HCT116 (cell line): Measurements from ENCODE around the gene POMGNT1. TPM values are rescaled to one million over a fixed set of nuclear protein-coding genes. Genes with fewer than 3 reads are reported as not detected.

Experiments
- ATAC-seq: fragments of 200-7000 bp; cut with Tn5 transposase; 2 replicates; pipeline ENCODE4 v1.9.1; 2020; ENCODE audit warnings: mild to moderate bottlenecking, moderate library complexity
- BruUV-seq: library from RNA; stranded (reverse); fragments of 400-500 nt; replicated peaks from 2 replicates; lab custom pipeline; 2021; lab: Mats Ljungman, UMichigan
- CTCF ChIA-PET: fragments of 300-600 bp; sonication (Branson Sonifier 250); formaldehyde crosslinking; loops from one replicate; lab custom pipeline; 2021; ENCODE audit warnings: antibody characterized with exemption; lab: Charles Lee
- POLR2A ChIA-PET: fragments of 300-600, 350-600 bp; sonication (Branson Sonifier 250); formaldehyde crosslinking; loops from one replicate; lab custom pipeline; 2021; ENCODE audit warnings: antibody characterized with exemption; lab: Charles Lee
- RAD21 ChIA-PET, 2 experiments: fragments of 300-600 bp; sonication (Branson Sonifier 250); formaldehyde crosslinking; loops; one replicate each; lab custom pipeline; 2023; ENCODE audit warnings: low total read pairs in 2 of 2; ENCODE audit not compliant: uncharacterized antibody in 2 of 2, unreplicated experiment in 2 of 2, low non-redundant PET in 1 of 2; lab: Charles Lee
- DNase-seq: peaks from one replicate; pipeline ENCODE4 v3.0.0-alpha.2; 2010; ENCODE audit warnings: low read depth, low spot score
- H2AFZ ChIP-seq: fragments of 200-600 bp; shearing (Covaris generic), sonication (generic); 2 replicates; pipeline ENCODE4 v1.6.1; 2017; ENCODE audit warnings: low read depth, mixed run types, mixed read lengths, antibody characterized with exemption, low read length; ENCODE audit not compliant: poor library complexity, severe bottlenecking
- H3K27ac ChIP-seq: 2 replicates; pipeline ENCODE4 v1.5.1; 2012; ENCODE audit warnings: low read depth, low read length
- H3K27me3 ChIP-seq: fragments of 200-600 bp; sonication (generic); 2 replicates; pipeline ENCODE4 v1.6.1; 2016; ENCODE audit warnings: mixed run types, low read length, mixed read lengths; ENCODE audit not compliant: insufficient read depth
- H3K36me3 ChIP-seq, 2 experiments: fragments of 200-500 bp in 1 of 2; fragments of 200-600 bp in 1 of 2; sonication (Bioruptor generic) in 1 of 2; sonication (generic) in 1 of 2; 2 replicates each; pipeline versions ENCODE4 v1.5.1 to v1.6.1; 2014 to 2016; ENCODE audit warnings: low read length in 2 of 2, inconsistent platforms in 1 of 2, mixed read lengths in 1 of 2, mixed run types in 1 of 2; ENCODE audit not compliant: insufficient read depth in 2 of 2, control insufficient read depth in 1 of 2
- H3K4me1 ChIP-seq, 2 experiments: fragments of 200-600 bp in 1 of 2; sonication (generic) in 1 of 2; 2 replicates each; pipeline versions ENCODE4 v1.5.1 to v1.6.1; 2012 to 2017; ENCODE audit warnings: low read length in 2 of 2, inconsistent platforms in 1 of 2, mild to moderate bottlenecking in 1 of 2, mixed read lengths in 1 of 2, mixed run types in 1 of 2, moderate library complexity in 1 of 2; ENCODE audit not compliant: insufficient read depth in 2 of 2, control insufficient read depth in 1 of 2
- H3K4me2 ChIP-seq: fragments of 200-600 bp; sonication (generic); 2 replicates; pipeline ENCODE4 v1.6.1; 2017; ENCODE audit warnings: mixed run types, low read length, mixed read lengths
- H3K4me3 ChIP-seq, 2 experiments: fragments of 200-600 bp in 1 of 2; sonication (generic) in 1 of 2; replicated peaks in 1 of 2; 2 replicates each; pipeline ENCODE4 v1.5.1; 2011 to 2016; ENCODE audit warnings: low read length in 2 of 2, control low read depth in 1 of 2, low read depth in 1 of 2, mild to moderate bottlenecking in 1 of 2, mixed read lengths in 1 of 2, mixed run types in 1 of 2
- H3K79me2 ChIP-seq: fragments of 200-600 bp; sonication (generic); 2 replicates; pipeline ENCODE4 v1.6.1; 2017; ENCODE audit warnings: mild to moderate bottlenecking, mixed run types, low read length, moderate library complexity, mixed read lengths; ENCODE audit not compliant: insufficient read depth
- H3K9ac ChIP-seq: fragments of 200-600 bp; sonication (generic); 2 replicates; pipeline ENCODE4 v1.6.1; 2016; ENCODE audit warnings: low read length, mixed read lengths
- H3K9me2 ChIP-seq: fragments of 200-600 bp; sonication (generic), shearing (Covaris generic); 2 replicates; pipeline ENCODE4 v1.6.1; 2017; ENCODE audit warnings: mixed run types, mild to moderate bottlenecking, moderate library complexity; ENCODE audit not compliant: insufficient read depth
- H3K9me3 ChIP-seq, 2 experiments: fragments of 200-500 bp in 1 of 2; fragments of 200-600 bp in 1 of 2; sonication (Bioruptor generic) in 1 of 2; sonication (generic) in 1 of 2; 2 replicates each; pipeline ENCODE4 v1.6.1; 2014 to 2017; ENCODE audit warnings: low read length in 2 of 2, mixed read lengths in 2 of 2, inconsistent platforms in 1 of 2, low read depth in 1 of 2, mild to moderate bottlenecking in 1 of 2, mixed run types in 1 of 2, moderate library complexity in 1 of 2; ENCODE audit not compliant: control insufficient read depth in 1 of 2, insufficient read depth in 1 of 2
- H4K20me1 ChIP-seq: fragments of 200-600 bp; sonication (generic), shearing (Covaris generic); 2 replicates; pipeline ENCODE4 v1.6.1; 2017; ENCODE audit warnings: mixed run types, mild to moderate bottlenecking, moderate library complexity; ENCODE audit not compliant: insufficient read depth
- CBX3 ChIP-seq: IDR thresholded peaks from 2 replicates; pipeline ENCODE4 v1.6.1; 2012; ENCODE audit warnings: low read depth
- EGR1 ChIP-seq: IDR thresholded peaks from 2 replicates; pipeline ENCODE4 v1.6.1; 2012; ENCODE audit warnings: low read depth
- ELF1 ChIP-seq: IDR thresholded peaks from 2 replicates; pipeline ENCODE4 v1.6.1; 2012; ENCODE audit warnings: low read depth, borderline replicate concordance
- EZH2 ChIP-seq: fragments of 200-600 bp; sonication (generic); IDR thresholded peaks from 2 replicates; pipeline ENCODE4 v1.6.1; 2017; ENCODE audit warnings: antibody characterized with exemption, mixed run types
- EZH2phosphoT487 ChIP-seq: fragments of 200-600 bp; IDR thresholded peaks from 2 replicates; pipeline ENCODE4 v1.6.1; 2018; ENCODE audit warnings: antibody characterized with exemption, borderline replicate concordance
- JUND ChIP-seq: IDR thresholded peaks from 2 replicates; pipeline ENCODE4 v1.6.1; 2012
- POLR2A ChIP-seq: IDR thresholded peaks from 2 replicates; pipeline ENCODE4 v1.7.0; 2011; ENCODE audit warnings: borderline replicate concordance; ENCODE audit not compliant: insufficient read depth, insufficient read length; ENCODE audit errors: extremely low read depth
- RAD21 ChIP-seq: IDR thresholded peaks from 2 replicates; pipeline ENCODE4 v1.6.1; 2012; ENCODE audit warnings: low read depth, mild to moderate bottlenecking
- SP1 ChIP-seq: IDR thresholded peaks from 2 replicates; pipeline ENCODE4 v1.6.1; 2012; ENCODE audit warnings: low read depth
- SRF ChIP-seq: IDR thresholded peaks from 2 replicates; pipeline ENCODE4 v1.6.1; 2012; ENCODE audit warnings: low read depth
- TCF7L2 ChIP-seq: IDR thresholded peaks from 2 replicates; pipeline ENCODE4 v1.7.0; 2011; ENCODE audit warnings: borderline replicate concordance, inconsistent platforms; ENCODE audit not compliant: insufficient read depth, insufficient read length; ENCODE audit errors: extremely low read depth
- YY1 ChIP-seq: IDR thresholded peaks from 2 replicates; pipeline ENCODE4 v1.6.1; 2011; ENCODE audit warnings: low read length, low read depth, moderate library complexity, mild to moderate bottlenecking; ENCODE audit not compliant: insufficient replicate concordance; ENCODE audit errors: extremely low read depth
- ZFX ChIP-seq: fragments of 450-650 bp; IDR thresholded peaks from 2 replicates; pipeline ENCODE4 v1.6.1; 2017
- ZNF274 ChIP-seq: fragments of 200-500 bp; sonication (Bioruptor generic); IDR thresholded peaks from 2 replicates; pipeline ENCODE4 v1.6.1; 2014; ENCODE audit warnings: mild to moderate bottlenecking, low read depth, low read length, inconsistent platforms
- intact Hi-C: fragments of 100-400 bp; cut with micrococcal nuclease; formaldehyde crosslinking; loops from 2 replicates; pipeline ENCODE4 v1.10.0; 2022
- total RNA-seq: library from RNA; stranded (reverse); gene quantifications from one replicate; pipeline ENCODE4 v1.2.1, GENCODE V29; 2021; ENCODE audit not compliant: unreplicated experiment
- TF ChIP-seq, protein P1 (sequence below): IDR thresholded peaks from 2 replicates; pipeline ENCODE4 v1.6.1; 2012; ENCODE audit warnings: low read depth
- TF ChIP-seq, protein P2 (sequence below): IDR thresholded peaks from 2 replicates; pipeline ENCODE4 v1.6.1; 2011; ENCODE audit warnings: mild to moderate bottlenecking, low read length, moderate library complexity; ENCODE audit not compliant: insufficient replicate concordance; ENCODE audit errors: extremely low read depth
- TF ChIP-seq, protein P3 (sequence below), 3 experiments: fragments of 200-600 bp in 1 of 3; sonication (generic) in 1 of 3; IDR thresholded peaks in 2 of 3; conservative IDR thresholded peaks in 1 of 3; 2 replicates each; pipeline ENCODE4 v1.5.1; 2012 to 2017; ENCODE audit warnings: low read depth in 2 of 3, low read length in 2 of 3, antibody characterized with exemption in 1 of 3, borderline replicate concordance in 1 of 3, control low read depth in 1 of 3, mild to moderate bottlenecking in 1 of 3, mixed read lengths in 1 of 3, mixed run types in 1 of 3, moderate library complexity in 1 of 3; ENCODE audit not compliant: insufficient read depth in 1 of 3
- TF ChIP-seq, protein P4 (sequence below): IDR thresholded peaks from 2 replicates; pipeline ENCODE4 v1.6.1; 2012

Gene POMGNT1
- total RNA-seq, 1 experiment from 2014 or later, result 97.7 TPM

DNA sequence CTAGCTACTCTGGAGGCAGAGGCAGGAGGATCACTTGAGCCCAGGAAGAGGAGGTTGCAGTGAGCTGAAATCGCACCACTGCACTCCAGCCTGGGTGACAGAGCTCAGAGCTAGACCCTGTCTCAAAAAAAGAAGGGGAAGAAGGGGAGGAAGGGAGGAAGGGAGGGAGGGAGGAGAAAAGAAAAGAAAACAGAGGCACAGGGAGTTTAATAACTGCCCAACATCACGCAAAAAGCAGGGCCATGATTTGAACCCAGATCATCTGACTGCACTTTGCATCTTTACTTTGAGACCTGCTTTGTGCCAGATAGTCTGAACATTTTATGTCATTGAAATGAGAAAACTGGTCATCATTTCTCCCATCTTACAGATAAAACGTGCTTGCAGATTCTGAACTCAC, 6.9 kb upstream of the POMGNT1 start:
- H3K27me3 ChIP-seq, result no peaks in the 10 kb centered on the region
- H4K20me1 ChIP-seq, result no peaks in the 10 kb centered on the region
- H3K9me3 ChIP-seq, result no peaks in the 10 kb centered on the region
- peaks cover 0 to 7% of the 10 kb centered on the region in 2 experiments; a peak in 2 of 4 replicates for H3K4me1 ChIP-seq
- H3K4me3 ChIP-seq, result no peak overlapping the region
- no peaks in the 10 kb centered on the region for H3K9me2 ChIP-seq
- TF ChIP-seq, protein P1, sequence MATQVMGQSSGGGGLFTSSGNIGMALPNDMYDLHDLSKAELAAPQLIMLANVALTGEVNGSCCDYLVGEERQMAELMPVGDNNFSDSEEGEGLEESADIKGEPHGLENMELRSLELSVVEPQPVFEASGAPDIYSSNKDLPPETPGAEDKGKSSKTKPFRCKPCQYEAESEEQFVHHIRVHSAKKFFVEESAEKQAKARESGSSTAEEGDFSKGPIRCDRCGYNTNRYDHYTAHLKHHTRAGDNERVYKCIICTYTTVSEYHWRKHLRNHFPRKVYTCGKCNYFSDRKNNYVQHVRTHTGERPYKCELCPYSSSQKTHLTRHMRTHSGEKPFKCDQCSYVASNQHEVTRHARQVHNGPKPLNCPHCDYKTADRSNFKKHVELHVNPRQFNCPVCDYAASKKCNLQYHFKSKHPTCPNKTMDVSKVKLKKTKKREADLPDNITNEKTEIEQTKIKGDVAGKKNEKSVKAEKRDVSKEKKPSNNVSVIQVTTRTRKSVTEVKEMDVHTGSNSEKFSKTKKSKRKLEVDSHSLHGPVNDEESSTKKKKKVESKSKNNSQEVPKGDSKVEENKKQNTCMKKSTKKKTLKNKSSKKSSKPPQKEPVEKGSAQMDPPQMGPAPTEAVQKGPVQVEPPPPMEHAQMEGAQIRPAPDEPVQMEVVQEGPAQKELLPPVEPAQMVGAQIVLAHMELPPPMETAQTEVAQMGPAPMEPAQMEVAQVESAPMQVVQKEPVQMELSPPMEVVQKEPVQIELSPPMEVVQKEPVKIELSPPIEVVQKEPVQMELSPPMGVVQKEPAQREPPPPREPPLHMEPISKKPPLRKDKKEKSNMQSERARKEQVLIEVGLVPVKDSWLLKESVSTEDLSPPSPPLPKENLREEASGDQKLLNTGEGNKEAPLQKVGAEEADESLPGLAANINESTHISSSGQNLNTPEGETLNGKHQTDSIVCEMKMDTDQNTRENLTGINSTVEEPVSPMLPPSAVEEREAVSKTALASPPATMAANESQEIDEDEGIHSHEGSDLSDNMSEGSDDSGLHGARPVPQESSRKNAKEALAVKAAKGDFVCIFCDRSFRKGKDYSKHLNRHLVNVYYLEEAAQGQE, result no peak
- no peak for TF ChIP-seq ZFX
- TF ChIP-seq POLR2A, result no peak
- TF ChIP-seq CBX3, result no peak
- TF ChIP-seq YY1, result no peak
- no peak for TF ChIP-seq ZNF274
- TF ChIP-seq JUND, result no peak
- TF ChIP-seq, protein P2, sequence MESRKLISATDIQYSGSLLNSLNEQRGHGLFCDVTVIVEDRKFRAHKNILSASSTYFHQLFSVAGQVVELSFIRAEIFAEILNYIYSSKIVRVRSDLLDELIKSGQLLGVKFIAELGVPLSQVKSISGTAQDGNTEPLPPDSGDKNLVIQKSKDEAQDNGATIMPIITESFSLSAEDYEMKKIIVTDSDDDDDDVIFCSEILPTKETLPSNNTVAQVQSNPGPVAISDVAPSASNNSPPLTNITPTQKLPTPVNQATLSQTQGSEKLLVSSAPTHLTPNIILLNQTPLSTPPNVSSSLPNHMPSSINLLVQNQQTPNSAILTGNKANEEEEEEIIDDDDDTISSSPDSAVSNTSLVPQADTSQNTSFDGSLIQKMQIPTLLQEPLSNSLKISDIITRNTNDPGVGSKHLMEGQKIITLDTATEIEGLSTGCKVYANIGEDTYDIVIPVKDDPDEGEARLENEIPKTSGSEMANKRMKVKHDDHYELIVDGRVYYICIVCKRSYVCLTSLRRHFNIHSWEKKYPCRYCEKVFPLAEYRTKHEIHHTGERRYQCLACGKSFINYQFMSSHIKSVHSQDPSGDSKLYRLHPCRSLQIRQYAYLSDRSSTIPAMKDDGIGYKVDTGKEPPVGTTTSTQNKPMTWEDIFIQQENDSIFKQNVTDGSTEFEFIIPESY, result no peak
- no peak for TF ChIP-seq TCF7L2
- TF ChIP-seq, protein P3, sequence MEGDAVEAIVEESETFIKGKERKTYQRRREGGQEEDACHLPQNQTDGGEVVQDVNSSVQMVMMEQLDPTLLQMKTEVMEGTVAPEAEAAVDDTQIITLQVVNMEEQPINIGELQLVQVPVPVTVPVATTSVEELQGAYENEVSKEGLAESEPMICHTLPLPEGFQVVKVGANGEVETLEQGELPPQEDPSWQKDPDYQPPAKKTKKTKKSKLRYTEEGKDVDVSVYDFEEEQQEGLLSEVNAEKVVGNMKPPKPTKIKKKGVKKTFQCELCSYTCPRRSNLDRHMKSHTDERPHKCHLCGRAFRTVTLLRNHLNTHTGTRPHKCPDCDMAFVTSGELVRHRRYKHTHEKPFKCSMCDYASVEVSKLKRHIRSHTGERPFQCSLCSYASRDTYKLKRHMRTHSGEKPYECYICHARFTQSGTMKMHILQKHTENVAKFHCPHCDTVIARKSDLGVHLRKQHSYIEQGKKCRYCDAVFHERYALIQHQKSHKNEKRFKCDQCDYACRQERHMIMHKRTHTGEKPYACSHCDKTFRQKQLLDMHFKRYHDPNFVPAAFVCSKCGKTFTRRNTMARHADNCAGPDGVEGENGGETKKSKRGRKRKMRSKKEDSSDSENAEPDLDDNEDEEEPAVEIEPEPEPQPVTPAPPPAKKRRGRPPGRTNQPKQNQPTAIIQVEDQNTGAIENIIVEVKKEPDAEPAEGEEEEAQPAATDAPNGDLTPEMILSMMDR (IDR thresholded peaks at IDR 0.05 in 2 of 3, conservative IDR thresholded peaks at IDR 0.05 in 1 of 3; ENCODE audit: borderline replicate concordance in 1 of 3, insufficient read depth in 1 of 3, low read depth in 2 of 3, low read length in 2 of 3), result no peak
- TF ChIP-seq EZH2phosphoT487, result no peak
- no peak for TF ChIP-seq RAD21
- no peak for TF ChIP-seq EGR1
- TF ChIP-seq EZH2, result no peak
- TF ChIP-seq, protein P4, sequence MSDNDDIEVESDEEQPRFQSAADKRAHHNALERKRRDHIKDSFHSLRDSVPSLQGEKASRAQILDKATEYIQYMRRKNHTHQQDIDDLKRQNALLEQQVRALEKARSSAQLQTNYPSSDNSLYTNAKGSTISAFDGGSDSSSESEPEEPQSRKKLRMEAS, result no peak
- no peak for TF ChIP-seq ELF1
- no peak for TF ChIP-seq SP1
- no peak for TF ChIP-seq SRF
- intact Hi-C loops, result no loop called here
- H3K36me3 ChIP-seq, result no peaks in the 10 kb centered on the region
- RAD21 ChIA-PET, result no interaction called here
- H2AFZ ChIP-seq, result no peak overlapping the region
- DNase-seq (no peak), ATAC-seq (no peak)
- CTCF ChIA-PET, result no interaction called here
- POLR2A ChIA-PET, result interaction anchor here (0.6 kb wide), 1 partner anchor 8 kb away, joined by 3 read pairs; no protein-coding TSS in a partner anchor
- H3K27ac ChIP-seq, result no peak overlapping the region
- no peaks in the 10 kb centered on the region for H3K79me2 ChIP-seq
- no peak overlapping the region for H3K4me2 ChIP-seq
- no TSS peak for BruUV-seq
- H3K9ac ChIP-seq, result no peak overlapping the region
